ENCODE results near the gene PLCB4. TPM values are rescaled to one million over a fixed set of nuclear protein-coding genes. Genes with fewer than 3 reads are reported as not detected.

Gene PLCB4
- total and polyA plus RNA-seq, 2 experiments from 2014 or later: 6.5 to 16.1 TPM

- DNase-seq (ENCODE audit: low spot score) (no peak), ATAC-seq (no peak)
- no peak overlapping the region for H3K27ac ChIP-seq (ENCODE audit: low read depth)
- no peaks in the 10 kb centered on the region for H3K36me3 ChIP-seq (ENCODE audit: insufficient read depth)
- H3K27me3 Mint-ChIP-seq (ENCODE audit: insufficient read depth, low read depth, poor library complexity): no peaks in the 10 kb centered on the region
- no peak overlapping the region for H3K4me3 Mint-ChIP-seq
- H4K20me1 ChIP-seq (replicated peaks; ENCODE audit: insufficient read depth): no peaks in the 10 kb centered on the region
- H3K9me3 Mint-ChIP-seq: no peaks in the 10 kb centered on the region
- no peaks in the 10 kb centered on the region for H3F3A ChIP-seq (replicated peaks; ENCODE audit: low read depth)
- H3K4me1 ChIP-seq (ENCODE audit: insufficient read depth): no peaks in the 10 kb centered on the region
- H3K79me2 ChIP-seq (replicated peaks; ENCODE audit: insufficient read depth): no peaks in the 10 kb centered on the region
- H3K4me1 Mint-ChIP-seq: no peaks in the 10 kb centered on the region
- no peak overlapping the region for H2AFZ ChIP-seq
- no peaks in the 10 kb centered on the region for H3K9me2 ChIP-seq (ENCODE audit: insufficient read depth)
- H3K27ac Mint-ChIP-seq: no peak overlapping the region
- no peak overlapping the region for H3K4me3 ChIP-seq
- H3K4me2 ChIP-seq: no peak overlapping the region
- no peaks in the 10 kb centered on the region for H3K36me3 Mint-ChIP-seq (ENCODE audit: low read depth)
- TF ChIP-seq JUNB (IDR thresholded peaks at IDR 0.05; ENCODE audit: unreplicated experiment) (no peak), STAT1 (IDR thresholded peaks at IDR 0.05; ENCODE audit: unreplicated experiment) (no peak), EZH2phosphoT487 (IDR thresholded peaks at IDR 0.05; ENCODE audit: unreplicated experiment) (no peak), EZH2 (IDR thresholded peaks at IDR 0.05; ENCODE audit: low read depth, unreplicated experiment) (no peak), POLR2AphosphoS5 (IDR thresholded peaks at IDR 0.05; ENCODE audit: low read depth) (no peak), ZNF114 (CRISPR knock-in tag; IDR thresholded peaks at IDR 0.05) (no peak), CTCF (conservative IDR thresholded peaks at IDR 0.05; ENCODE audit: low read depth in 2 of 2) (no peak), CREB1 (CRISPR knock-in tag; IDR thresholded peaks at IDR 0.05; ENCODE audit: low read depth) (no peak), REST (IDR thresholded peaks at IDR 0.05; ENCODE audit: unreplicated experiment) (no peak), ZNF462 (CRISPR knock-in tag; IDR thresholded peaks at IDR 0.05) (no peak), ETS1 (IDR thresholded peaks at IDR 0.05) (no peak)
- H3K27me3 ChIP-seq (ENCODE audit: insufficient read depth): no peaks in the 10 kb centered on the region
These were observed 31.8 kb downstream of the PLCB4 start for GRCh38 chr20:9100691-9101090.

All from GM23338 (cell line).